Epithelial cell of esophagus (primary cell): ENCODE measurements around the gene TMEM127.

ENCODE experiments used
- DNase-seq: peaks from one replicate; pipeline ENCODE4 v3.0.0; 2010; ENCODE audit warnings: low read depth
- H3K4me3 ChIP-seq: 2 replicates; pipeline ENCODE4 v1.5.1; 2011; ENCODE audit warnings: mild to moderate bottlenecking, low read length, control low read depth
- TF ChIP-seq, protein P1 (sequence below): IDR thresholded peaks from 2 replicates; pipeline ENCODE4 v1.5.1; 2011; ENCODE audit warnings: low read depth, mild to moderate bottlenecking, low read length, control low read depth, inconsistent platforms; ENCODE audit not compliant: insufficient read depth; ENCODE audit errors: missing control alignments

Gene TMEM127

DNA sequence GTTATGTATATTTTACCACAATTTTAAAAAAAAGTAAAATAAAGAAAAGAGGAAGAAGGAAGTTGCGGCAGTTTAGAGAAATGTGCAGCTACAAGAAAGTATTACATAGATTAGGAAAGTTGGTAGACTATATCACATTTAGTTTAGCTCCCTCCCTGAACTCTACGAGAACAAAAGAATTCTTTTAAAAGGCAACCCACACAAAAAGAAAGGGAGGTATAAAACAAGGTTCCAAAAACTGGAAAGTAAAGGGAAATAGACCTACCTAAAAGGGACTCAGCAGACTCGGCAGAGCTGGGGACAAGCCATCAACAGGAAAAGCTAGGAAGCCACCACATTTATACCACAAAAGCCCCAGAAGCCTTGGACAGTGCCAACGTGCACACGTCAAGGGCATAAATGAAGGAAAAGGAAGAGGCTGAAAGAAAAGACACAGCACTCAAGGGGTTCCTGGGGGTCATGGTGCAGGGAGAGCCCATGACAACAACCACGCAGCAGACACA, 9.1 kb downstream of the TMEM127 start:
- TF ChIP-seq, protein P1, sequence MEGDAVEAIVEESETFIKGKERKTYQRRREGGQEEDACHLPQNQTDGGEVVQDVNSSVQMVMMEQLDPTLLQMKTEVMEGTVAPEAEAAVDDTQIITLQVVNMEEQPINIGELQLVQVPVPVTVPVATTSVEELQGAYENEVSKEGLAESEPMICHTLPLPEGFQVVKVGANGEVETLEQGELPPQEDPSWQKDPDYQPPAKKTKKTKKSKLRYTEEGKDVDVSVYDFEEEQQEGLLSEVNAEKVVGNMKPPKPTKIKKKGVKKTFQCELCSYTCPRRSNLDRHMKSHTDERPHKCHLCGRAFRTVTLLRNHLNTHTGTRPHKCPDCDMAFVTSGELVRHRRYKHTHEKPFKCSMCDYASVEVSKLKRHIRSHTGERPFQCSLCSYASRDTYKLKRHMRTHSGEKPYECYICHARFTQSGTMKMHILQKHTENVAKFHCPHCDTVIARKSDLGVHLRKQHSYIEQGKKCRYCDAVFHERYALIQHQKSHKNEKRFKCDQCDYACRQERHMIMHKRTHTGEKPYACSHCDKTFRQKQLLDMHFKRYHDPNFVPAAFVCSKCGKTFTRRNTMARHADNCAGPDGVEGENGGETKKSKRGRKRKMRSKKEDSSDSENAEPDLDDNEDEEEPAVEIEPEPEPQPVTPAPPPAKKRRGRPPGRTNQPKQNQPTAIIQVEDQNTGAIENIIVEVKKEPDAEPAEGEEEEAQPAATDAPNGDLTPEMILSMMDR = no peak

DNA sequence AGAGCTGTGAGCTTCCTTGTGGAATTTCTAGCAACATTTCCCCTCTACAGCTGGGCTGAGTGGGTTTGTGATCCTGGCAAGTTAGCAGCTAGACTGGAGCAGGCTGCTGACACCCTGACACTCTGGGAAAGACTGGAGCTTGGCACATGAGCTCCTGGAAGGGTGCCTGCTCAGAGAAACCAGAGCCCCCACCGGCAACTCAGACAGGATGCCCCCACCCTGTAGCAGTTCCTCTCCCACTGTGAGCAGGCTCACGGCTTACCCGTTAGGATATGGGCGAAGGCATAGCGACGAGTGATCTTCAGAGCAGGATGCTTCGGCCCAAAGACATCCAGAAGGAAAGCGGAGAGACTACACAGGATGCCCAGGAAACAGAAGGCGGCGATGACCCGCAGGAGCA, 11.2 kb downstream of the TMEM127 start:
- DNase-seq = no peak
- TF ChIP-seq, protein P1 = no peak
- H3K4me3 ChIP-seq = no peak overlapping the region

More for the DNA sequence above, 9.1 kb downstream of the TMEM127 start:
- H3K4me3 ChIP-seq = no peak overlapping the region
- no peak for DNase-seq

DNA sequence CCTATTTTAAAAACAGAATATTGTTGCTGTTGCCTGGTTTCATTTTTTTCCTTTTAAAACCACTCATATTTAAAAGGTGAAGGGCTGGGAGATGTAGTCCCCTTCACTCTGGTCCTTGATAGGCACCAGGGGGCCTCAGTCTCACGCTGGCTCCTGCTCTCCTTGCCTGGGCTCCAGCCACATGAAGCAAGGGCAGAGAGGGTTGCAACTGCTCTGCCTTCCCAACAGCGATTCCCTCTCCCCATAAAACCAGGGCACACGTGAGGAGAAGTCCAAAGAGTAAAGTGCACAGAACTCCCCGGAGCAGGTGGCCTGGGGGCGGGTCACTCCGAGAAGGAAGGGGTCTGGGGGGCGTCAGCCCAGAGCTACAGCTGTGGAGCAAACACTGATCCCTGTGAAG, 12.8 kb downstream of the TMEM127 start:
- TF ChIP-seq, protein P1 = no peak
- DNase-seq = no peak

DNA sequence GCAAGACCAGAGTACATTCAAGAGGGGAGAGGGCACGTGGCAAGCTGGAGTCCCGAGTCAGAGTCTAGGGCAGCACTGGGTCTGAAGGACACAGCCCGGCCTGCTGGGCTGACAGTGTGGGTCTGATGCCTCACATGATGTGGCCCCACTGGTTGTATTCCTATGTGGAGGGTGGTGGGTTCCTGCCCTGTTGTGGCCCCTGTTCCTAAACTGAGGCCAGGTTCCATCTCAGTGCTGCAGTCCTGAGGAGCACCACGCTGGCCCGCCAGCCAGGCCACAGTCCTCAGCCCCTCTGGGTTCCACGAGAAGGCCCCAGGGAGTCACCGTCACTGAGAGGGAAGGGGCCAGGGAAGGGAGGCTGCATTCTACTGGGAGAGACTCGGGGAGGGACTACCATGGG, 13.3 kb downstream of the TMEM127 start:
- no peak for DNase-seq

More for the DNA sequence above, 12.8 kb downstream of the TMEM127 start:
- H3K4me3 ChIP-seq = no peak overlapping the region

DNA sequence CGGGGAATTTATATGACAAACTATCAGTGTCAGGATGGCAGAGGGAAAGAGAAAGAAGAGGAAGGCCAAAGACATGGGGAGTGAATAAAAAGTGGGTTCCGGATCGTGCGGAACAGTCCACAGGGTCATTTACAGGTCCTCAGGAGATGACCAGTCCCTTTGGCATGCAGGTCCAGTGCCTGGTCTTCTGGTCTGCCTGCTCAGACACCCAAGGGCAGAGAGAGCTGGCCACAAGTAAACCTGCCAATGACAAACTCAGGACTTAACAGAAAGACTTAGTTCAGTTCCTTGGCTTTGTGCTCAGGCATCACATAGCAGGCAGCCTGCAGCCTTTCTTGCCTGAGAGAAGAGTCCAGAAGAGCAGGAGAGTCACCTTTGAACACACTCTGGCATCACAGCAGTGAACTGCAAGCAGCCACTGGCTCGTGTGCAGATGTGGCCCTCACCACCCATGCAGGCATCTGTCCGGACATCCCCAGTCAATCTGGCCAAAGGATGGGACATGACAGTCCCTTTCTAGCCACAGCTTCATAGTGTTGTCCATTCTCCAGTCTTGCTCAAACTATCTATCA, 14.0 kb downstream of the TMEM127 start:
- TF ChIP-seq, protein P1 = no peak
- H3K4me3 ChIP-seq = no peak overlapping the region
- no peak for DNase-seq

More for the DNA sequence above, 13.3 kb downstream of the TMEM127 start:
- TF ChIP-seq, protein P1 = no peak
- H3K4me3 ChIP-seq = no peak overlapping the region

DNA sequence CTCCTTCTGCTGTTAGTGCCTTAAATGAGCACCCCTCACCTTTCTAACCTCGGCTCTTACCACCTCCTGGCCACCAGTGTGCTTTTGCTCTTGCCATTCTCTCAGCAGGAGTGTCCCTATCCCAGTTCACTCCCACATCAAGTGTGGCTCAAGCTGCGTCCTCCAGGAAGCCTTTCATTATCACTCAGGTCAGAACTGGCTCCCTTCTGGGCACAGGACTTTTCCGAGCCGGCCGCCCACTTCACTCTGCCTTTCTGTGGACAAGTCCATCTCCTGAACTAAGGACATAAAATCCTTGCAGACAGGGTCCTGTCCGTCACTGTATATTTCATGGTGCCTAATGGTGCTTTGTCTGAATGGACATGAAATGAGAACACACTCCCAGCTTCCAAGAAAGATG, 15.6 kb downstream of the TMEM127 start:
- H3K4me3 ChIP-seq = no peak overlapping the region
- TF ChIP-seq, protein P1 = no peak
- DNase-seq = no peak

DNA sequence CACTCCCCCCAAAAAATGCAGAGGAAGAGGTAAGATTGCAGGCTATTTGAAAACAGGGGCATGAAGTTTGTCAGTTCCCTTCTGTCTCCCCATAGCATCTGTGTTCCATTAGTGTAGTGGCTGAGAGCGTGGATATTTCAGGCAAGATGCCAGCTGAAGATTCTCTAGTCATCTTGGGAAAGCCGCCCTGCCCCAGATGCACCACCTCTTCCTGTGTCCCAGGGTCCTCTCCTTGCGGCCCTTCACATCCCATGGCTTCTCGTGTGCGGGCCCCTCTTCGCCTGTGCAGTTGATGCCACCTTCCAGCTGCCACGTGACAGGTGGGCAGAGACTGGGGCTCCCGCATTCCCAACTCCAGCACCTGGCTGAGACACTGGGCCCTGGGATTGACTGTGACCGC, 16.1 kb downstream of the TMEM127 start:
- H3K4me3 ChIP-seq = no peak overlapping the region
- no peak for DNase-seq

More for the DNA sequence above, 16.1 kb downstream of the TMEM127 start:
- TF ChIP-seq, protein P1 = no peak
